ENCODE results near the gene SIRT3.
"Not testable (repeated sequence)": the region's sequence is repeated elsewhere in the genome, so short reads cannot be mapped to it uniquely, and the experiment has no call there.

GRCh38 chr11:238346-238745 is 2.2 kb upstream of the SIRT3 start:
- TF ChIP-seq CTCF, POLR2A (IDR thresholded peaks at IDR 0.05): not testable (repeated sequence)

Data from body of pancreas (tissue), 4 donors.